ENCODE measurements around the gene TRIML1.
"Not testable (repeated sequence)": the region's sequence is repeated elsewhere in the genome, so short reads cannot be mapped to it uniquely, and the experiment has no call there.

TRIML1 gene

DNA sequence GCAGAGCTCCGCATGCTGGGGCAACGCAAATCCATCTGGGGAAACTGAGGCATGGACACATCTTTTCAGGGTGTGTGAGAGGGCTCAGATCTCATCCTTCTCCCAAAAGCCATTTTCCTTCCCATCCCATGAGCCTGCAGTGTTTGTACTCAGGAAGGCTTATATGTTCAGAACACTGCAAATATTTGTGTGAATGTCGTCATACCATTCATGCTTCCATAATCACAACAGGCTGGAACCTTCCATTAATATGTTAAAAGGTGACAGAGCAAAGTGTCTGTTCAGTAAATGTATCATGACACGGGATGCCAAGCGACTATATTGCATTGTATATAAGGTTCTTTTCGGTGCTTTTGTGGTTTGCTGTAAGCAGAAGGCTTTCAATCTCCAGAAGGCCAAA lies 8.5 kb downstream of the TRIML1 start:
- DNase-seq (ENCODE audit: low read depth in 2 of 2): no peak

- no peak for DNase-seq (ENCODE audit: low read depth in 2 of 2)
Measured at GRCh38 chr4:188154668-188155405, 15.6 kb downstream of the TRIML1 start.

DNA sequence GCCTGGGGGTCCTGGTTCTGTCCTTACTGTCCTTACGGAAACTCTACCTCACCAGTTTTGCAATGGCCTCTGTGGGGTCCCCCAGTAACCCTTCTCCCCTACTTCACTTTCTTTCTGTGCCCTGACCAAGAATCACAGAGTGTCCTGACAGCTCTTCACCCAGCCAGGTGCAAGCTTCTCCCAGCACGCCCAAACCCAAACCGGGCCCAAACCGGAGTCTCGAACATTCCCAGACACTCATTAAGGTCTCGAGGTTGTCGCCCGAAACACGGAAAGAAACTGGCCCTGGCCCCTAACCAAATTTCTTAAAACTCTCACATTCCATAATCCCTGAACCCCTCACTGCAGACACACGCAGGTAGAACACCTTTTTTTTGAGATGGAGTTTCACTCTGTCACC lies 19.1 kb downstream of the TRIML1 start:
- no peak for DNase-seq (ENCODE audit: low read depth in 2 of 2)

DNA sequence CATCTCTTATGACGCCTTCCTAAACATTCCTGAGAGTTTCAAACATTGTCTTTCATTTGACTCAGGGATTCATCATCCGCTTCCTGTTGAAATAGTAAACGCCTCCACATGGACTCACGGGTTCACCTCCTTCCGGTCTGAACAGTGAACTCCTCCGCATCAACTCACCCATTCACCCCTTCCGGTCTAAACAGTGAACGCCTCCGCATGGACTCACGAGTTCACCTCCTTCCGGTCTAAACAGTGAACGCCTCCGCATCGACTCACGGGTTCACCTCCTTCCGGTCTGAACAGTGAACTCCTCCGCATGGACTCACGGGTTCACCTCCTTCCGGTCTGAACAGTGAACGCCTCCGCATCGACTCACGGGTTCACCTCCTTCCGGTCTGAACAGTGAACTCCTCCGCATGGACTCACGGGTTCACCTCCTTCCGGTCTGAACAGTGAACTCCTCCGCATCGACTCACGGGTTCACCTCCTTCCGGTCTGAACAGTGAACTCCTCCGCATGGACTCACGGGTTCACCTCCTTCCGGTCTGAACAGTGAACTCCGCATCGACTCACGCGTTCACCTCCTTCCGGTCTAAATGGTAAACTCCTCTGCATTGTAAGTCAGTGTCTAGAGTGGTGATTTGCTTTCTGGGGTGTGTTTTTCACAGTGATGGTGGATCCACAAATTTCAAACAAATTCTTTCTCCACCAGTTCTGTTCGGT lies 20.4 kb downstream of the TRIML1 start:
- DNase-seq (ENCODE audit: low read depth in 2 of 2): not testable (repeated sequence)

GRCh38 chr4:188160406-188160805 lies 21.2 kb downstream of the TRIML1 start:
- DNase-seq (ENCODE audit: low read depth in 2 of 2): no peak

DNA sequence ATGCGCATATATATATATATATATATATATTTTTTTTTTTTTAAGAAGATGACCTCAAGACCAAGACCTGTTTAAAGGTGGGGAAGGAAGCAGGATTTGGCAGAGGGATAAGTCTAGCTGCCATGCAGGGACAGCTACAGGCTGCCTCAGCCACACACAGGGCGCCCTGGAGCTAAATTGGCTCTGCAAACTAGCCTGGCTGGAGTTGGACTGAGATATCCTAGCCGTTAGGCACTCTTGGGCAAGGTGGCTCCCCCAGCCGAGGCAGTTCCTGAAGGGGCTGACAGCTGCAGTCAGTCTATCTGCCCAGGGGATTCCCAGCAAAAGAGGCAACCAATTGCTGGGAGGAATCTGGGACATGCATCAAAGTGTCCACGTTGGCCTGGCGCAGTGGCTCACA lies 21.9 kb downstream of the TRIML1 start:
- no peak for DNase-seq (ENCODE audit: low read depth in 2 of 2)

- DNase-seq (ENCODE audit: low read depth in 2 of 2): no peak
Measured at GRCh38 chr4:188162698-188163097, 23.5 kb downstream of the TRIML1 start.

DNA sequence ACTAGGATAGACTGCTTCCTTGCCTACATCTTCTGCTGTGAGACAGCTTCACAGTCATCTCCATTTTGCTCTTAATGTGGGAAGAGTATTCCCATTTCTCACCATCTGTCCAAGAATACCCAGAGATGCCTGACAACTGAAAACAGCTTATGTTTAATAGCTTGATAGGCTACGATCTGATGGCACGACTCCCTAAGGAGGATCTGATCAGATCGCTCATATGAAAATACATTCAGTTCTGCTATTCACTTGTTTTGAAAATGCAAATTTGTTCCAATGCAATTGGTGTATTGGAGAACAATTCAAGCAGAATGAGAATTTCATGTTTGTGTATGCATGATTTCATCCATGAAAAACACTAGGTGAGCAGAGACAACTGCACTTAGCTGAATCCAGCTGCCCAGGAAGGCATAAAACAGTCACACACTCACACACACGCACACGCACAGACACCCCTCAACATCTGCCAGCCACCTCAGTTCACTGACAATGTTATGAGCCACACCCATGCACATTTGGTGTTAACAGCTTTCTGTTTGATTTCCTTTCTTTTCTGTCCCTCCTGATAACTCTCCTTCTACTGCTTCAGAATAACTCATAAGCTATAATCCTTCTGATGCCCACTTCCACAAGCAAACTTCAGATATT lies 29.6 kb downstream of the TRIML1 start:
- no peak for DNase-seq (ENCODE audit: low read depth in 2 of 2)

- no peak for DNase-seq (ENCODE audit: low read depth in 2 of 2)
Measured at GRCh38 chr4:188171551-188171950, 32.3 kb downstream of the TRIML1 start.

- no peak for DNase-seq (ENCODE audit: low read depth in 2 of 2)
Measured at GRCh38 chr4:188175288-188175687, 36.0 kb downstream of the TRIML1 start.

DNA sequence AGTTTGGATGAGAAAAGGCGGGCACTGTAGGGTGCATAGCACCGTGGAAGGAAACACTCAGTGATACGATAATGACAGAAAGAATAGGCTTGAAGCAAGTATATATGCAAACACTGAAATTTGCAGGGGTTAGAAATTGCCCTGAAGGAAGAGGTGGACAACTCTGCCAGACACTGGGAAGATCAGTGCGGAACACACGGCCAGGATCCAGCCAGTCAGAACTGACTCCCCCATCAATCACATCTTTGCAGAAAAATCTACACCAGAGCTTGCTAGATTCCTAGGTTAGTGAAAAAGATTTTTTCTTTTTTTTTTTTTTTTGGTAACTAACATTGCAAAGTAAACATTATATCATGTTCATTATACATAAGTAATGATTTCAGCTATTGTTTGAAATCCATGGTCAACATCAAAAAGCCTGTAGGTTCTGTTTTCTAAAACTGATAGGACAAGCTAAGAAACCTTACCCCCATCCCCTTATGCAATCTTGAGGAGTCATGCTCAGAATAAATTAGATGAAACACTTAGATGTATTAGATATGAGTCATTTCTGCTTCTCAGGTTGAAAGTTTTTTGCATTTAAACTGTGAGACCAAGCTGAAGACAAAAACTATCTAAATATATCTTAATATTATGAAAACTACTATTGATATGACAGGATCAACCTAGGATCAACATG lies 38.9 kb downstream of the TRIML1 start:
- no peak for DNase-seq (ENCODE audit: low read depth in 2 of 2)

DNA sequence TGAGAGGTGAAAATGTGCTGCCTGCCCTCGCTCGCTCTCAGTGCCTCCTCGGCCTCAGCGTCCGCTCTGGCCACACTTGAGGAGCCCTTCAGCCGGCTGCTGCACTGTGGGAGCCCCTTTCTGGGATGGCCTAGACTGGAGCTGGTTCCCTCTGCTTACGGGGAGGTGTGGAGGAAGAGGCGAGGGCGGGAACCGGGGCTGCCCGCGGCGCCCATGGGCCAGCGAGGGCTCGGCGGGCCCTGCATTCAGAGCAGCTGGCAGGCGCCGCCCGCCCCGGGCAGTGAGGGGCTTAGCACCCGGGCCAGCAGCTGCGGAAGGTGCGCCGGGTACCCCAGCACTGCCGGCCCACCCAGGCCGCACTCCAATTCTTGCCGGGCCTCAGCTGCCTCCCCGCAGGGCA lies 39.6 kb downstream of the TRIML1 start:
- no peak for DNase-seq (ENCODE audit: low read depth in 2 of 2)

DNA sequence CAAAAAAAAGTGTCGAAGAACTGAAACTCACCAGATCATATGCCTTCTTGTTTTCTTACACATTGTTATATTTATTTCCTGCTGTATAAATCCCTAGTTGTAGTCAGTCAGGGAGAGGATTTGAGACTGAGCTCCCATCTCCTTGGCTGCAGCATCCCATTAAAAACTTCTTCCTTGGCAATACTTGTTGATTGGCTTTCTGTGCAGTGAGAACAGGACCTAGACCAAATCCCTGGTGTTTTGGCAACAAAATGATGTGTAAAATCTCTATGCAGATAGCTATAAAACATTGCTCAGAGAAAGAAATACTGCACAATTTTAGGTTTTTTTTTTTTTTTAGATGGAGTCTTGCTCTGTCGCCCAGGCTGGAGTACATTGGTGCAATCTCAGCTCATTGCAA lies 47.9 kb downstream of the TRIML1 start:
- no peak for DNase-seq (ENCODE audit: low read depth in 2 of 2)

DNA sequence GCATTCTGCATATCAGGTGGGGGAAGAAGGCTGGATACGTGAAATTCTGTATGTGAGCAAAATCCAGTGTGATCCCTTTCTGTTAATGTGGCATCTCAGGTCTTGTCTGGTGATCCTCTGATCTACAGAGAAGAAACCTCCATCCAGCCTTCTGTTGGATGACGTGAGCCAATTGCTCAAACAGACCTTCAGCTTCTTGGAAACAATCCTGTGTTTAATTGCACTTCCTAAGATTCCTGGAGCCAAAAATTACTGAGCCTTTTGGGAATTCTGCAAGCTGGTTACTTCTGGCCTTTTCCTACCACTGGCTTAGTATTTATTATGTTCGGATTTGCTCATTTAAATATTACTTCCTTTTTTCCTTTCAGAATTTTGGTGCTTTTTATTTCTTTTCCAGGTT lies 51.2 kb downstream of the TRIML1 start:
- no peak for DNase-seq (ENCODE audit: low read depth in 2 of 2)

- DNase-seq (ENCODE audit: low read depth in 2 of 2): no peak
Measured at GRCh38 chr4:188194421-188194820, 55.2 kb downstream of the TRIML1 start.

DNA sequence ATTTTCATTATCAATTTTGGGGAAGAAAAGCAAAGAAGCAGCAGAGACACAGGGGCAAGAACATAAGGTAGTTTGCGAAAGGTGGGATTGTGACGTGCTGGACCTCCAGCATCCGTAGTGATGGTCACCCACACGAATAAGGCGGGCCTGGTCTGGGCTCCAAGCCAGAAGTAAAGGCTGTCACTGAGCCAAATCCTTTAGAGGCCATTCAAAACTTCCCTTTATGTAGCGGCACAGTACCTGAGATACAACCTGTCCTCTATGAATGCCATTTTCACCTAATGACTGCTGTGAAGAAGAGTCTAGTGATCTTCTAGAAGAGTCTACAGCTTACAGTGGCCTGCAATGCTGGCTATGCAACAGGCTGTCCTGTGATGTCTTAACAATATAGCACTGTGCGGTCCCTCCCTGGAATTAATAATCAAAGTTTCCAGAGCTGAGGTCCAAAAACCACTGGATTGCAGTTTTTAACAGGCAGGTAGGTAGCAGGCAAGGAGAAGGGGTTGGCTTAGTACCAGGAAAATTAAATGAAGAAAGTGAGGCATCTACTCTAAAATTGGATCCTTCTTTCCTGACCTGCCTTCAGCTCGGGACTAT lies 56.2 kb downstream of the TRIML1 start:
- DNase-seq (ENCODE audit: low read depth in 2 of 2): no peak

DNA sequence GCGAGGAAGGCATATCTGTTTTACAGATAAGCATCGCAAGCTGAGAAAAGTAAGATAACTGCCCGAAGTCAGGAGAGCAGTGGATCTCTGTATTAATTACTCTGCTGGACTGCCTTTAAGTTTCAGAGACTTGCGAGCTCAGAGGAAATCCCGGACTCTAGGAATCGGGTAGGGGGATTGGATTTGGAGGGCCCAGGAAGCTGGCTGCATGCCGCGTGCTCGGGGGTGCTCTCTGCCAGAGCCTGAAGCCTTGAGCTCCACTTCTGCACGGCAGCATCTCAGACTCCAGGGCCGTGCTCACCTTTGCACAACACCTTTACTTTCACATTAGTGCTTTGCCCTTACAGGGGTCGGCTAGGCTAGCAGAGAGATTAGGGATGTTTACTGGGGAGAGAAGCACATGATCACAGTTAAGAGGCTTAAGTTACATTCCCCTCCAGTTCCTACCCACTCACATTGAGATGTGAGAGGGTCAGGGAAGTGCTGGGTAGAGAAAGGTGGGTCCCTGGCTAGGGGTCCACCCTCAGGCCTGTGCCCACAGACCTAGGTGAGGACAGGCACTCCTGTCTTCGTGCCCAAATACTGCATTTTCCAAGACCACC lies 57.0 kb downstream of the TRIML1 start:
- DNase-seq (ENCODE audit: low read depth in 2 of 2): no peak

All from stimulated activated CD8-positive, alpha-beta memory T cell treated with anti-CD3 and anti-CD28 coated beads, Interleukin-2, amount 100 ng/mL, for 48 hours (primary cell).